Mesenchymal stem cell (in vitro differentiated cells and primary cell): ENCODE measurements around the gene SPDYE9.
"Not testable (repeated sequence)": the region's sequence is repeated elsewhere in the genome, so short reads cannot be mapped to it uniquely, and the experiment has no call there.

Source experiments
- DNase-seq: peaks from one replicate; pipeline ENCODE4 v3.0.0-alpha.2; 2013
- H2AFZ ChIP-seq: one replicate; pipeline ENCODE4 v1.6.1; 2013; ENCODE audit warnings: low read depth, mild to moderate bottlenecking, control low read depth, inconsistent platforms, low read length, moderate library complexity
- H2AK5ac ChIP-seq: 2 replicates; pipeline ENCODE4 v1.6.1; 2013; ENCODE audit warnings: low read length, moderate library complexity, mild to moderate bottlenecking, inconsistent platforms; ENCODE audit not compliant: severe bottlenecking
- H2BK120ac ChIP-seq: one replicate; pipeline ENCODE4 v1.6.1; 2013; ENCODE audit warnings: low read depth, mild to moderate bottlenecking, inconsistent platforms, low read length, moderate library complexity
- H2BK12ac ChIP-seq, 2 experiments: one replicate each; pipeline ENCODE4 v1.6.1; 2013; ENCODE audit warnings: inconsistent platforms in 2 of 2, low read length in 2 of 2, mild to moderate bottlenecking in 2 of 2, moderate library complexity in 2 of 2, control low read depth in 1 of 2
- H2BK15ac ChIP-seq: one replicate; pipeline ENCODE4 v1.6.1; 2013; ENCODE audit warnings: mild to moderate bottlenecking, low read depth, inconsistent platforms; ENCODE audit not compliant: poor library complexity, severe bottlenecking
- H2BK5ac ChIP-seq: 2 replicates; pipeline ENCODE4 v1.6.1; 2013; ENCODE audit warnings: low read depth, mild to moderate bottlenecking, low read length, control low read depth, inconsistent platforms; ENCODE audit not compliant: poor library complexity, severe bottlenecking
- H3K14ac ChIP-seq, 2 experiments: one replicate each; pipeline ENCODE4 v1.6.1; 2013; ENCODE audit warnings: inconsistent platforms in 2 of 2, low read length in 2 of 2, control low read depth in 1 of 2, mild to moderate bottlenecking in 1 of 2, moderate library complexity in 1 of 2
- H3K18ac ChIP-seq, 2 experiments: one replicate each; pipeline ENCODE4 v1.6.1; 2013; ENCODE audit warnings: inconsistent platforms in 2 of 2, low read length in 2 of 2, control low read depth in 1 of 2, low read depth in 1 of 2, mild to moderate bottlenecking in 1 of 2
- H3K23ac ChIP-seq, 2 experiments: one replicate each; pipeline ENCODE4 v1.6.1; 2013; ENCODE audit warnings: inconsistent platforms in 2 of 2, low read length in 2 of 2, mild to moderate bottlenecking in 2 of 2, moderate library complexity in 2 of 2, control low read depth in 1 of 2
- H3K27ac ChIP-seq: 2 replicates; pipeline ENCODE4 v1.5.1; 2013; ENCODE audit warnings: mild to moderate bottlenecking, moderate library complexity, low read length, control low read depth, inconsistent platforms; ENCODE audit not compliant: poor library complexity, severe bottlenecking
- H3K27me3 ChIP-seq, 2 experiments: 2 replicates each; pipeline versions ENCODE4 v1.6.1 to v1.7.0; 2013; ENCODE audit warnings: low read length in 2 of 2, mild to moderate bottlenecking in 2 of 2, moderate library complexity in 2 of 2, control low read depth in 1 of 2, inconsistent platforms in 1 of 2; ENCODE audit not compliant: control insufficient read depth in 1 of 2, insufficient read depth in 1 of 2
- H3K36me3 ChIP-seq, 2 experiments: 2 replicates each; pipeline versions ENCODE4 v1.6.1 to v1.7.0; 2013; ENCODE audit warnings: low read length in 2 of 2, control low read depth in 1 of 2, inconsistent platforms in 1 of 2, low read depth in 1 of 2, mild to moderate bottlenecking in 1 of 2; ENCODE audit not compliant: insufficient read depth in 2 of 2, control insufficient read depth in 1 of 2
- H3K4ac ChIP-seq, 2 experiments: one replicate each; pipeline ENCODE4 v1.6.1; 2013; ENCODE audit warnings: inconsistent platforms in 2 of 2, low read length in 2 of 2, mild to moderate bottlenecking in 2 of 2, moderate library complexity in 2 of 2, control low read depth in 1 of 2, low read depth in 1 of 2
- H3K4me1 ChIP-seq: 2 replicates; pipeline ENCODE4 v1.6.1; 2013; ENCODE audit warnings: low read depth, low read length, control low read depth; ENCODE audit not compliant: control insufficient read depth, insufficient read depth
- H3K4me2 ChIP-seq: 2 replicates; pipeline ENCODE4 v1.6.1; 2013; ENCODE audit warnings: low read length, mild to moderate bottlenecking, inconsistent platforms; ENCODE audit not compliant: poor library complexity, severe bottlenecking
- H3K4me3 ChIP-seq, 2 experiments: 2 replicates each; pipeline versions ENCODE4 v1.5.1 to v1.7.0; 2013; ENCODE audit warnings: low read length in 2 of 2, mild to moderate bottlenecking in 2 of 2, control low read depth in 1 of 2, low read depth in 1 of 2; ENCODE audit not compliant: insufficient read depth in 1 of 2
- H3K79me1 ChIP-seq: replicated peaks from 2 replicates; pipeline ENCODE4 v1.6.1; 2013; ENCODE audit warnings: mild to moderate bottlenecking, control low read depth, low read length, inconsistent platforms; ENCODE audit not compliant: poor library complexity, severe bottlenecking
- H3K9ac ChIP-seq: 2 replicates; pipeline ENCODE4 v1.7.0; 2013; ENCODE audit warnings: mild to moderate bottlenecking, low read length, moderate library complexity
- H3K9me3 ChIP-seq: 2 replicates; pipeline ENCODE4 v1.7.0; 2013; ENCODE audit warnings: mild to moderate bottlenecking, low read length; ENCODE audit not compliant: control insufficient read depth
- H4K8ac ChIP-seq: one replicate; pipeline ENCODE4 v1.6.1; 2013; ENCODE audit warnings: inconsistent platforms, mild to moderate bottlenecking, low read length, moderate library complexity
- H4K91ac ChIP-seq: one replicate; pipeline ENCODE4 v1.6.1; 2013; ENCODE audit warnings: mild to moderate bottlenecking, low read length, inconsistent platforms
- WGBS: methylation state at CpG from one replicate; pipeline ENCODE4 v1.1.7; 2013; ENCODE audit warnings: mixed read lengths; 5-methylcytosine and 5-hydroxymethylcytosine counted together

SPDYE9 gene

DNA sequence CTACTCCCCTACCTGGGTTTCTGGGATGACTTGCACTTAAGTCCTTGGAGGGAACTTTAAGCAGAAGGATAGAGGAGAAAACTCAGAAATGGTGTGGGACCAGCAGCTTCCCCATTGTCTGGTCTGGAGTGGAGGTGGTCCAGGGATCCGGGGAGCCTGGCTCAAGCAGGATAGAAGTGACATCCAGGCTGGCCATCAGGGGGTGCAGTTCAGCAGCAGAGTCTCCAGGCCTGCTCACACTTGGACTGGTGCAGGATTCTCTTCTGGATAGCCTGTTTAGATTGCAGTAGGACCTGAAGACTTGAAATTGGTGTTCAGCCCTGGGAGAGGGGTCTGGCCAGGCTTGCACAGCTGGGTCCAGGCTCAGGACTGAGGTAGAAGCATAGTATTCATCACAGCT lies 38.3 kb upstream of the SPDYE9 start:
- not testable (repeated sequence) for H2AFZ ChIP-seq, H4K8ac ChIP-seq, H3K27me3 ChIP-seq, H3K4me2 ChIP-seq, H2AK5ac ChIP-seq, H2BK120ac ChIP-seq, H3K9ac ChIP-seq, H3K14ac ChIP-seq, H2BK12ac ChIP-seq, H3K23ac ChIP-seq, H3K36me3 ChIP-seq, H3K4me1 ChIP-seq, H4K91ac ChIP-seq, H3K4ac ChIP-seq, H3K79me1 ChIP-seq, H3K4me3 ChIP-seq, DNase-seq, H2BK15ac ChIP-seq, H3K27ac ChIP-seq, H3K9me3 ChIP-seq, H2BK5ac ChIP-seq, H3K18ac ChIP-seq
- no CpG with 5 or more reads among the region's 1 CpG for WGBS

DNA sequence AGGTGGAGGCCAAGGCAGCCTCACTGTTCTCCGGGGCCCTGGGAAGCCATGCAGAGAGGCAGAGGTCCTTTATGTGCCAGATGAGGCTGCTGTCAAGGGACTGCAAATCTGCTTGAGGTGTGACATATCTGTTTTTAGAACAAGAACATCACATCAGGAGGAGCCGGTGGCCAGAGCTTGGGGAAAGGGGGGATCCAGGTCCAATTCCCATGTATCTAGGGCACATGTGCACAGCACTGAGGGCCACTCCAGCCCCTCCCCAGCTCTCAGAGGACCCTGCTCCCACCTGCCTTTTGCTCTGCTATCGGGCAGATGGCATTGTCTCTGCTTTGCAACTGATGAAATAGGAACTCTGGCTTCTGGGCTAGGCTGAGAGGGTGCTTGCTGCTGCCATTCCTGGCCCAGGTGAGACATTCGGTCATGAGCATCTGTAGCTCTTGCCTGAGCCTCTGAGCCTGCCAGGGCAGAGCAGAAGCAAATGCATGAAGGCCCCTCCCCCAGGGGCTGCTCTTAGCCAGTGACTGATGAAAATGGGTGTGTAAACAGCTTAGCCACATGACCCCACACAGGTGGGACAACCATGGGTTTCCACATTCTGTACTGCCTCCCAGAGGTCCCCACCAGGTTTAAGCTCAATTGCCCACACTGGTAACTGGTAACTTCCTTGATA lies 37.1 kb upstream of the SPDYE9 start:
- H3K9ac ChIP-seq, H4K8ac ChIP-seq, H2AFZ ChIP-seq, H3K9me3 ChIP-seq, H3K14ac ChIP-seq, H2BK15ac ChIP-seq, H3K4ac ChIP-seq, H3K36me3 ChIP-seq, H4K91ac ChIP-seq, H3K4me1 ChIP-seq, H3K4me3 ChIP-seq, H3K23ac ChIP-seq, H3K27me3 ChIP-seq, H3K18ac ChIP-seq, H2BK120ac ChIP-seq, H2AK5ac ChIP-seq, DNase-seq, H3K4me2 ChIP-seq, H3K79me1 ChIP-seq, H2BK12ac ChIP-seq, H3K27ac ChIP-seq, H2BK5ac ChIP-seq: not testable (repeated sequence)
- WGBS, result no CpG with 5 or more reads among the region's 4 CpGs

DNA sequence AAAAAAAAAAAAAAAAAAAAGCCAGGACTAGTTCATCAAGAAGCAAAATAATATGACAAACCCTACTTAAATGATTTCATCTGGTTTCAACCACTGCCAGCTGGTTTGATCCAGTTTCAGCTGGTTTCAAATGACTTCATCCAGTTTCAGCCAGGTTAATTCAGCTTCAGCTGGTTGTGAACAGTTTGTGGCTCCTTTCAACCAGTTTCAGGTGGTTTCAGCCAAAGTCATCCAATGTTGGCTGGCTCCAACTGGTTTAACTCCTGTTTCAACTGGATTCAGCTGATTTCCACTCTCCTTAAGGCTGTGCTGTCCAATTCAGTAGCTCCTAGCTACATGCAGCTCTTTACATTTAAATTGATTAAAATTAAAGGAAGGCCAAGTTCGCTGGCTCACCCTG lies 32.3 kb upstream of the SPDYE9 start:
- not testable (repeated sequence) for H3K14ac ChIP-seq, H3K4me3 ChIP-seq, H3K79me1 ChIP-seq, H3K27ac ChIP-seq, H3K36me3 ChIP-seq, H4K91ac ChIP-seq, H3K23ac ChIP-seq, DNase-seq, H2BK15ac ChIP-seq, H2AFZ ChIP-seq, H3K9me3 ChIP-seq, H2BK12ac ChIP-seq, H3K4me1 ChIP-seq, H2BK120ac ChIP-seq, H3K27me3 ChIP-seq, H2AK5ac ChIP-seq, H4K8ac ChIP-seq, H3K18ac ChIP-seq, H3K4ac ChIP-seq, H3K9ac ChIP-seq, H3K4me2 ChIP-seq, H2BK5ac ChIP-seq
- WGBS, result no CpG with 5 or more reads among the region's 1 CpG

DNA sequence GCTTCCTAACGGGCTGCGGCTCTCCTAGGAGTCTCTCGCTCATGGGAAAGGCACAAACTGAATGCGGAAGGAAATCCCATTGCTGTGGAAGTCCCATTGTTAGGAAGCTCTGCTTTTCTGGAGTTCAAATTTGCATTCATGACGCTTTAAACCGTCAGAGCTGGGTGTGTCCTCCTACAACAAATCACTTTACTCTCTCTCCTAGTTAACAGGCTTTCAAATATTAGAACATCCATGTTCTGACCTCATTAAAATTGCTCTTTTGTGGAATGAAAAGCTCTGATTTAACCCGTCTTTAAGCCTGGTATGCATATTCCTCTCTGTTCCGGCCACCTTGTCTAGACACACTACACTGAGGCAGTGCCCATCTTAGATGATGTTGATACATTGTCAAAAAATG lies 28.0 kb downstream of the SPDYE9 start, which contains the start of gene SPDYE11:
Gene SPDYE11 (minus strand): TSS at position 101 of the 400 bp plus-strand sequence. CDS start 1,800 bp downstream, outside the sequence.
- not testable (repeated sequence) for H2AFZ ChIP-seq, H3K23ac ChIP-seq

More for the DNA sequence above, 28.0 kb downstream of the SPDYE9 start, which contains the start of gene SPDYE11:
- not testable (repeated sequence) for H3K4me1 ChIP-seq, H2BK120ac ChIP-seq, H3K36me3 ChIP-seq, H3K27me3 ChIP-seq, H3K9me3 ChIP-seq, H2BK15ac ChIP-seq, DNase-seq, H2BK12ac ChIP-seq, H3K4me2 ChIP-seq, H3K18ac ChIP-seq, H3K14ac ChIP-seq, H3K4me3 ChIP-seq, H3K4ac ChIP-seq, H4K8ac ChIP-seq, H4K91ac ChIP-seq, H3K79me1 ChIP-seq, H2BK5ac ChIP-seq, H3K9ac ChIP-seq, H2AK5ac ChIP-seq, H3K27ac ChIP-seq
- no CpG with 5 or more reads among the region's 8 CpGs for WGBS
